Measurements from ENCODE around the gene PTPRM.

The PTPRM gene

DNA sequence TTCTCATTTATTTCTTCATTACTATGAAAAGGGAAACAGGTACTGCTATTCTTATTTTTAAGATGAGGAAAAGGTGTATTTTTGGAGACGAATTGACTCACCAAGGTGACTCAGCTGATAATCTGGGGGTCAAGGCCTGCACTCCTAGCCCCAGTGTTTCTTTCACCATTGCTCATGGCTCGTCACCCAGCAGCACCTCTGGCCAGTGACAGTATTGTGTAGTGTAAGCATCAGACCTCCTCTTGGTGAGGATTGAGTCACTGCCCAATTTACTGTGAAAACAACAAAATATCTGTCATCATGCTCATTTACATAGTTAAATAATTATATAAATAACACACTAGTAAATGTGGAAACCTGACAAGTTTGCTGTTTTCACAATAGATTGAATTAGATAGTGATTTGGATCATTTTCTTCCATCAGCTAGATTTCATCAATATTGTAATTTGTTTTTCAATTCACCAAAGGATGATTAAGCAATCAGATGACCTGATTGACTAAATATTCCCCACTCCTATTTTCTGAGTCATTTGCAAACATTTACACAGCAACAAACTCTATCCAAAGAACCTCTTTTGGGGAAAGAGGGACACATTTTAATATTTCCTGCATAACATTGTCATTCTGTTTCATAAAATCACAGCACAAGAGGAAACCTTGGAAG, 549.4 kb downstream of the PTPRM start:
- no peak for DNase-seq (ENCODE audit: low spot score)

GRCh38 chr18:8117006-8117371, 549.9 kb downstream of the PTPRM start:
- no peak for DNase-seq (ENCODE audit: low spot score)

- DNase-seq (ENCODE audit: low spot score), result no peak
These were observed 554.0 kb downstream of the PTPRM start for GRCh38 chr18:8121101-8121500.

DNA sequence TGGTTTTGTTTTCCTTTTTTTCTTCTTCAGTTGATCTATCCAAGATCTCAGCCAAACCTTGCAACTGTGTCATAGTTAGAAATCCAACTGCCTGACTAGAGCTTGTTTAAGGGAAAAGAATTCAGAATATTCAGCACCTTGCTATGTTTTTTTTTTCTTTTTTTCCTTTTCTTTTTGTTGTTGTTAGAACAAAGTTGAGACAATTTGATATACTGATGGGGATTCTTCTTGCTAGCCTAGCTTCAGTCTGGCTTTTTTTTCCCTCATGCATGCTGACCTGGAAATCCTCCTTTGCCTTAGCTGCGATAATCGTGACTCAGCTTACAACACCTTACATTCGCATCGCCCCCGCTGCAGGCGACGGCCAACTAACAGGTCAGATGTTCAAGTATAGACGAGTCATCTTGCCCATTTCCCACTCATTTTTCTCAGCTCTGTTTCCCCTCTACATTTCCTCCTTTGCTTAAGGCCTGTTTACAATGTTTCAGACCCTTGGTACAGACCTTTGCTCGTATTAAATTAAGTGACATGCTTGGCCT, 554.9 kb downstream of the PTPRM start:
- DNase-seq (ENCODE audit: low spot score), result no peak

DNA sequence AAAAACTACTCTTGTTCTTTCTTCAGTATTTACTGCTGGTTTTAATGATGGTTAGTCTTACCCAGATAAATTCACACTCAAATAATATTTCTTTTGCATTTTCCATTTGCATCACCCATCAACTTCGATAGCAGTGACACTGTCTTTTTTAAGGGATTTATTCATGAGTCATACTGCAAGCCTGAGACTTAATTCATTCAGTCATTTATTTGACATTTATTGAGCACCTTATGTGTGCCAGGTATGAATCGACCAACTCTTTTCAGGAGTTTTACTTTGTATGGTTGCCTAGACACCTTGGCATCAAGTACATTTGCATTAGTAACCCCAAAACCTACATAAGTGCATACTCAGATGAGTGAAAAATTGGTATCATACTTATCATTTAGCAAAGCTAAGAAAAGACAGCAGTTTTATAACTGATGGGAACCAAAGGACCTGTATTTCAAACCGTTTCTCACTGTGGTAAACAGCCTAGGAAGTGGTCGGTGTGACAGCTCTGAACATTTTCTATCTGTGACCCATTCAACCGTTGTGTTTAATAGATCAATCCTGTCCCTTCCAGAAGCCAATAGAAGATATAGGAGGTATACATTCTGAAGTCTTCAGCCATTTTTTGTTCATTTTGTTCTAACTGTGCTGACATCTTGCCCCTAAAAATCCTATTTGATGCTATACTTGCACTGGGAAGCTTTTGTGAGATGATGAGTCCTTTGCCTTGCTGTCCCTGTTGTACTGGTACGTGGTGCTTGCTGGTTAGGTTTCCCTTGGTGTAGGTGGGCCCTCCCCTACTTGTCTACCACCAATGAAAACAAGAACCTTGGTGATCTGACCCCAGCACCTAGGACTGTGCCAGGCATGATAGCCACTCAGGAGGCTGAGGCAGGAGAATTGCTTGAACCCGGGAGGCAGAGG, 557.4 kb downstream of the PTPRM start:
- DNase-seq (ENCODE audit: low spot score), result no peak

DNA sequence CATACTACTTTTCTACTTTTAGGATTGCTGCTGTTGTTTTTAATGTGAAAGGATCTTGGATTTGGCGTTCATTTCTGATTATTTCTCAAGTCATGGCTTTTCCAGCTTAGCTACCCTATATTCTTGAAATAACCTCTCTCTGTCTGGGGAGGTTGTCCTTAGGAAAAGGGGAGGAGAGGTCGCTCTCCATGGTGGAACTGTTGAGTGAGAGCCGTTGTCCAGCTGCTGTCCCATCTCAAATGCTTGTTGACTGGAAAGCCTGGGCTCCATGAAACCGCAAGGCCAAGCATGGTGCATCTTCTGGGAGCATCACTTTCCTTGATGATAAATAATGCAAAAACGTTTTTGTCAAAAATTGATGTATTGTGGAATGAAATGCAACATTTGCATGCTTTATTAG, 563.0 kb downstream of the PTPRM start:
- DNase-seq (ENCODE audit: low spot score), result no peak

GRCh38 chr18:8133032-8133431, 565.9 kb downstream of the PTPRM start:
- no peak for DNase-seq (ENCODE audit: low spot score)

- no peak for DNase-seq (ENCODE audit: low spot score)
These were observed 566.8 kb downstream of the PTPRM start for GRCh38 chr18:8133888-8134287.

DNA sequence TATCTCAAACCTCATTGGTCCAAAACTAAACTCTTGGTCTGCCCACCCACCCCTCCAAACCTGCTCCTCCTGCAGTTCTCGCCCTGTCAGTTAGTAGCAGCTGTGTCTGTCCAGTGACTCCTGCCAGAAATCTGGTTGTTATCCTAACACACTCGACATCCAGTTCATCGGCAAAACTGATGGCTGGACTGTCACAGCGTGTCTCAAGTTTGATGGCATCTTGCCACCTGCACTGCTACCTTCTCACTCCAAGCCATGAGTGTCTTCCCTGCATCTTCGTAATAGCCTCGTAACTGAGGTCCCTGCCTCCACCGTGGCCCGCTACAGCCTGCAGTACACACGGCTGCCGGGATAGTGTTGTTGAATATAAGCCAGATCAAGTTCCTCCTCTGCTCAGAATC, 572.0 kb downstream of the PTPRM start:
- no peak for DNase-seq (ENCODE audit: low spot score)

DNA sequence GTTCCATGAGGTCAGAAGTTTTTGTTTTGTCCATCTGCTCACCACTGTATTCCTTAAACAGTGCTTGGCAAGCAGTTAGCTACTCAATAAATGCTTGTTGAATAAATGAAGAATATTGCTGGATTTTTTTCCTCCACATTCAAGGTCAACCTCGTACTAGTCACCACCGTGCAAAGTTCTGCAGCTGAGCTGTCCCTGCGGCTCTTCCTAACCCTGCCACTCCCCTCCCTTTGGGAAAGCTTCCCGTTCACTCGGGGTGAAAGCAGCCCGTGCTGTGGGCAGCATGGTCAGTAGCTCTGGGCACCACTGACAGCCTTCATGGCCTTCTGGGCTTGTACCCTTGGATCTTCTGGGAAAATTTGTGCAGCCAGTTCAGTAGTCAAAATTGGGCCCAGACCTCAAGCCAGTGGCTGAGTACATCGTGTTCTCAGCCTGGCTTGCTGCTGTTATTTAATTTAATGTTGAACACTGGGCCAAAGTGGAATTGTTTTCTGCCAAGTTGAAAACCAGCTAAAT, 572.8 kb downstream of the PTPRM start:
- no peak for DNase-seq (ENCODE audit: low spot score)

GRCh38 chr18:8140841-8141501, 573.9 kb downstream of the PTPRM start:
- no peak for DNase-seq (ENCODE audit: low spot score)

DNA sequence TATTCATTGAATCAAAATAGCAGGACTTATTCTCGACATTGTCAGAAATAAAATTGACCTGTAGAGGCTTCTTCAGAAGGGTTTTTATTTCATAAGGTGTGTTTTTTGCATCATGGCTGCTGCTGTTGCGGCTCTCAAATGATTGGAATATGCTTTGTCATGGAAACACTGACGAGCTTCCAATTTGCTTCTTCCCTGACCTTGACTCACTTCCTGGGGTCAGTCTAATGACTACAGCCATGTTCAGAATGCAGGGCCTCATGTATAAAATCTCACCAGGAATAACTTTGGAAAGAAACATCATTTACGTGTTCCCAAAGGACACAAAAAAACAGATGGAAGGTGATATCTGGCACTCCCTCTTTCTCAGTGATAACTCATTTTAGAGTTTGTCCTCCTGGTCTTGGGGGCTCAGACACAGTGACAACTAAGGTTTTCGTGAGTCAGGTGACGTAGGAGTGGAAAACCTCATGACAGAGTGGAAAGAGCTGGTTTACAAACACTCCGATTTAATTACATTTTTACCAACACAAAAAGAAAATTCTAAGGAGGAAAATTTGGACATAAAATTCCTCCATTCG, 575.1 kb downstream of the PTPRM start:
- no peak for DNase-seq (ENCODE audit: low spot score)

- DNase-seq (ENCODE audit: low spot score), result no peak
These were observed 575.8 kb downstream of the PTPRM start for GRCh38 chr18:8142932-8143331.

DNA sequence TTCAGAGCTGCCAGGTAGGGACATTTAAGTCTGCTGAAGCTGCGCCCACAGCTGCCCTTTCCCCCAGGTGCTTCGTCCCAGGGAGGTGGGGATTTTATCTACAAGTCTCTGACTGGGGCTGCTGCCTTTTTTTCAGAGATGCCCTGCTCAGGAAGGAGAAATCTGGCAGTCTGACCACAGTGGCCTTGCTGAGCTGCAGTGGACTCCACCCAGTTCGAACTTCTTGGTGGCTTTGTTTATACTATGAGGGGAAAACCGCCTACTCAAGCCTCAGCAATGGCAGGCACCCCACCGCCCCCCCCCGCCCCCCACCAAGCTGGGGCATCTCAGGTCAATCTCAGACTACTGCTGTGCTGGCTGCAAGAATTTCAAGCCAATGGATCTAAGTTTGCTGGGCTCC, 584.1 kb downstream of the PTPRM start:
- DNase-seq (ENCODE audit: low spot score), result no peak

GRCh38 chr18:8153887-8154583, 586.9 kb downstream of the PTPRM start:
- DNase-seq (ENCODE audit: low spot score), result no peak

- no peak for DNase-seq (ENCODE audit: low spot score)
These were observed 595.7 kb downstream of the PTPRM start for GRCh38 chr18:8162802-8163201.

- no peak for DNase-seq (ENCODE audit: low spot score)
These were observed 596.3 kb downstream of the PTPRM start for GRCh38 chr18:8163286-8163959.

GRCh38 chr18:8165095-8165494, 598.0 kb downstream of the PTPRM start:
- no peak for DNase-seq (ENCODE audit: low spot score)

DNA sequence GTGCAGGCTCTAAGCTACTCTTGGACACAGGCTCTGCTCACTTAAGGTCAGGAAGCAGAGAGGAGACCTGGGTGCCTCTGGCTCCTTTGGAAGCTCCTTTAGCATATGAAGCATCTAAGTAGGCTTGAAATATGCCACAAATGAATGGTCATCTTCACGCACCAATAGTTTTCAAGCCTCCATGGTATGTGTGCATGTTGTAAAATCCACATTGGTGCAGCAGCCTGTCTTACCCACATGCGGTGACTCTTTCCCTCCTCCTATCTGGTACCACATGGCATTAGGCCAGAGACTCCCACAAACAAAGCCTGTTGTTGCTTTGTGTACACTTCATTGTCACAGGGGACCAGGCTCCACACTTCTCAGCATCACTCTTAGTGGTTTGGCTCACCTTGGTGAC, 599.9 kb downstream of the PTPRM start:
- no peak for DNase-seq (ENCODE audit: low spot score)

DNA sequence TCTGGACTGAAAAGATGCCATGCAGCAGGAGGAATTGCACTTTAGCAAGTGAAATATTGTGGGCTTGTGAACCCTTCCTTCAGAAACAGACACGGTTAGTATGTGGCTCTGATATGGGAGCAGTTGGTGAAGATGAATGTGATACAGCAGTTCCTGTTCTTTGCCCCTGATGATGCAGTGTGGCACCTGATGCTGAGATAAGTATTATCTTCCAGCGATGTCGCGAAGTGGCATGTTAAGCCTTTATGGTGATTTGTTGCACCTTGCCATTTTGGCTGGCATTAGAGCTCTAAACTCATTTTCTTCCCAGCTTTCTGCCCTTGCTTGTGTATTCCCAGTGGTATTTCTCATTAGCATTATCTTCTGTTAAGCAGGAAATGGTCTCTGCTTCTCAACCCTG, 600.6 kb downstream of the PTPRM start:
- DNase-seq (ENCODE audit: low spot score), result no peak

DNA sequence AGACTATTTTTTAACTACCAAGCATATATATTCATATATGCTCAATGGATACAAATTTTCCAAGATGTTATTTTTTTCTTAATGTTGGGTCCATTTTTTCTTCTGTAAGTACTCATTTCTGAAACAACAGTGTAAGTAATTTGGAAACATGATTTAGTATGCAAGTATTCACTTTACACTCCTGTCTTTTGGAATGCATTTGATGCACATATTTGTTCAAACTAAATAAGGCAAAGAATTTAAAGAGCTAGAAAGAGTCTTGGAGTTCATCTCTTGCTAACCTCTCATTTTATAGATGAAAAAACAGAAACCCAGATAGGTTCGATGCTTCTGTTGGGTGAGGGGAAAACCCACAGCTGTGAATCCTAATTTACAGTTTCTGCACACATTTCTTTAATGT, 602.6 kb downstream of the PTPRM start:
- no peak for DNase-seq (ENCODE audit: low spot score)
